Tibial nerve (tissue), 4 donors: ENCODE results near the gene LRRC28. TPM values are rescaled to one million over a fixed set of nuclear protein-coding genes. Genes with fewer than 3 reads are reported as not detected.

Experiments used
- DNase-seq, 2 donors: peaks; one replicate each; pipeline ENCODE4 v3.0.0-alpha.2; 2019; ENCODE audit warnings: low spot score in 2 of 2
- H3K27ac ChIP-seq, 4 donors: fragments of 200-600 bp; sonication (generic) in 3 of 4; one replicate each; pipeline ENCODE4 v1.5.1; 2017 to 2019; ENCODE audit warnings: mild to moderate bottlenecking in 1 of 4
- H3K27me3 ChIP-seq, 2 donors: fragments of 200-600 bp; sonication (generic) in 1 of 2; one replicate each; pipeline versions ENCODE4 v1.5.1 to v1.6.0; 2017 to 2019
- H3K36me3 ChIP-seq, 3 donors: fragments of 200-600 bp; sonication (generic); one replicate each; pipeline ENCODE4 v1.5.1; 2018 to 2019
- H3K4me1 ChIP-seq, 4 donors: fragments of 200-600 bp; sonication (generic) in 3 of 4; one replicate each; pipeline ENCODE4 v1.5.1; 2017 to 2019
- H3K4me3 ChIP-seq, 4 donors: fragments of 200-600 bp; sonication (generic) in 3 of 4; one replicate each; pipeline ENCODE4 v1.5.1; 2017 to 2019; ENCODE audit warnings: mild to moderate bottlenecking in 1 of 4, moderate library complexity in 1 of 4
- H3K9me3 ChIP-seq, 4 donors: fragments of 200-600 bp; sonication (generic) in 3 of 4; one replicate each; pipeline ENCODE4 v1.5.1; 2017 to 2019
- CTCF ChIP-seq, 5 experiments: fragments of 200-600 bp in 3 of 5; fragments of 450-650 bp in 2 of 5; sonication (generic) in 3 of 5; IDR thresholded peaks; one replicate each; pipeline ENCODE4 v1.5.1; 2016 to 2019; ENCODE audit warnings: antibody characterized with exemption in 5 of 5, mild to moderate bottlenecking in 3 of 5, moderate library complexity in 2 of 5
- EP300 ChIP-seq, 2 donors: sonication (generic); formaldehyde crosslinking; IDR thresholded peaks; one replicate each; pipeline ENCODE4 v1.6.1; 2017; ENCODE audit warnings: antibody characterized with exemption in 2 of 2, mild to moderate bottlenecking in 1 of 2
- POLR2A ChIP-seq, 2 donors: fragments of 450-650 bp; IDR thresholded peaks; one replicate each; pipeline ENCODE4 v1.6.1; 2017; ENCODE audit warnings: antibody characterized with exemption in 2 of 2, mild to moderate bottlenecking in 2 of 2, moderate library complexity in 2 of 2
- WGBS, 2 donors: methylation state at CpG; one replicate each; pipeline ENCODE4 v1.1.5; 2018; 5-methylcytosine and 5-hydroxymethylcytosine counted together
- total RNA-seq, 4 donors: library from RNA; depleted of rRNA; stranded (reverse); fragments of >200 nt; gene quantifications; one replicate each; pipeline ENCODE4 v1.1.0, GENCODE V29; 2016

The LRRC28 gene
- total RNA-seq, 4 donors from 2014 or later: 21.6 to 73.4 (median 33.5) TPM

- Histone ChIP-seq H3K27me3 (no peaks in the 10 kb centered on the region), H3K4me3 (no peak overlapping the region), H3K36me3 (peaks cover 0 to 36% (median 0%) of the 10 kb centered on the region in 3 donors), H3K9me3 (no peaks in the 10 kb centered on the region), H3K4me1 (peaks cover 0 to 12% (median 0%) of the 10 kb centered on the region in 4 donors), H3K27ac (peak overlapping the region in 2 of 4 donors; percentile 38 to 59)
- TF ChIP-seq EP300 (IDR thresholded peaks at IDR 0.05): no peak
- no peak for TF ChIP-seq POLR2A (IDR thresholded peaks at IDR 0.05)
- 90 to 93% methylated on average over 7 of the region's 7 CpGs for WGBS, 2 donors
- DNase-seq: no peak
Measured at GRCh38 chr15:99212406-99212805, 38.9 kb upstream of the LRRC28 start.

- no peaks in the 10 kb centered on the region for H3K9me3 ChIP-seq
- H3K27ac ChIP-seq: peak overlapping the region in 1 of 4 donors; percentile 59
- H3K4me1 ChIP-seq: peaks cover 0 to 12% (median 0%) of the 10 kb centered on the region in 4 donors
- TF ChIP-seq EP300 (IDR thresholded peaks at IDR 0.05) (peak in 1 of 2 donors; percentile 55), POLR2A (IDR thresholded peaks at IDR 0.05) (no peak), CTCF (IDR thresholded peaks at IDR 0.05) (peak; percentile 75 to 89 (median 83))
- H3K4me3 ChIP-seq: no peak overlapping the region
- no peaks in the 10 kb centered on the region for H3K27me3 ChIP-seq
- WGBS, 2 donors: 0 to 2% methylated on average over 1 of the region's 1 CpG
- peak; percentile 84 to 93 for DNase-seq
- peaks cover 0 to 45% (median 0%) of the 10 kb centered on the region in 3 donors for H3K36me3 ChIP-seq
Measured at GRCh38 chr15:99213187-99213811, 38.0 kb upstream of the LRRC28 start.

- no peaks in the 10 kb centered on the region for H3K27me3 ChIP-seq
- no peak overlapping the region for H3K4me3 ChIP-seq
- no peak for DNase-seq
- H3K36me3 ChIP-seq: peaks cover 0 to 81% (median 0%) of the 10 kb centered on the region in 3 donors
- WGBS, 2 donors: 84 to 88% methylated on average over 6 of the region's 6 CpGs
- no peaks in the 10 kb centered on the region for H3K9me3 ChIP-seq
- H3K27ac ChIP-seq: no peak overlapping the region
- no peaks in the 10 kb centered on the region for H3K4me1 ChIP-seq
- TF ChIP-seq CTCF (IDR thresholded peaks at IDR 0.05) (no peak), EP300 (IDR thresholded peaks at IDR 0.05) (no peak), POLR2A (IDR thresholded peaks at IDR 0.05) (no peak)
Measured at GRCh38 chr15:99224372-99225214, 26.7 kb upstream of the LRRC28 start.

GRCh38 chr15:99226802-99227201 is 24.5 kb upstream of the LRRC28 start:
- H3K36me3 ChIP-seq: peaks cover 0 to 67% (median 0%) of the 10 kb centered on the region in 3 donors
- TF ChIP-seq POLR2A (IDR thresholded peaks at IDR 0.05) (no peak), EP300 (IDR thresholded peaks at IDR 0.05) (no peak)
- H3K27ac ChIP-seq: no peak overlapping the region
- 41 to 73% methylated on average over 3 of the region's 3 CpGs for WGBS, 2 donors
- H3K4me1 ChIP-seq: no peaks in the 10 kb centered on the region
- H3K27me3 ChIP-seq: no peaks in the 10 kb centered on the region
- no peak for DNase-seq
- H3K4me3 ChIP-seq: no peak overlapping the region
- H3K9me3 ChIP-seq: no peaks in the 10 kb centered on the region

GRCh38 chr15:99228120-99228770 is 23.0 kb upstream of the LRRC28 start:
- H3K27me3 ChIP-seq: no peaks in the 10 kb centered on the region
- peaks cover 0 to 59% (median 0%) of the 10 kb centered on the region in 3 donors for H3K36me3 ChIP-seq
- H3K27ac ChIP-seq: no peak overlapping the region
- no peaks in the 10 kb centered on the region for H3K4me1 ChIP-seq
- TF ChIP-seq EP300 (IDR thresholded peaks at IDR 0.05): no peak
- TF ChIP-seq CTCF (IDR thresholded peaks at IDR 0.05): no peak
- no peak for TF ChIP-seq POLR2A (IDR thresholded peaks at IDR 0.05)
- DNase-seq: no peak
- 79 to 87% methylated on average over 3 of the region's 3 CpGs for WGBS, 2 donors
- no peak overlapping the region for H3K4me3 ChIP-seq
- no peaks in the 10 kb centered on the region for H3K9me3 ChIP-seq
